RWPE1 (cell line): ENCODE results near the gene BORCS6.

Experiments used
- CTCF ChIA-PET: fragments of 350-600 bp; sonication (Branson Sonifier 250); formaldehyde crosslinking; extraction: SDS; loops from one replicate; lab custom pipeline; 2021; lab: Yijun Ruan, JAX
- POLR2A ChIA-PET: fragments of 400-600 bp; formaldehyde crosslinking; extraction: SDS; loops from one replicate; lab custom pipeline; 2020; ENCODE audit warnings: antibody characterized with exemption; ENCODE audit not compliant: low non-redundant PET; lab: Yijun Ruan, JAX
- DNase-seq: peaks from one replicate; pipeline ENCODE4 v3.0.0; 2012; ENCODE audit warnings: low spot score
- H3K27ac ChIP-seq: fragments of 450-650 bp; 2 replicates; pipeline ENCODE4 v1.5.1; 2017
- TF ChIP-seq, protein P1 (sequence below): fragments of 450-650 bp; conservative IDR thresholded peaks from 2 replicates; pipeline ENCODE4 v1.5.1; 2017; ENCODE audit warnings: low read depth, mild to moderate bottlenecking

The BORCS6 gene

DNA sequence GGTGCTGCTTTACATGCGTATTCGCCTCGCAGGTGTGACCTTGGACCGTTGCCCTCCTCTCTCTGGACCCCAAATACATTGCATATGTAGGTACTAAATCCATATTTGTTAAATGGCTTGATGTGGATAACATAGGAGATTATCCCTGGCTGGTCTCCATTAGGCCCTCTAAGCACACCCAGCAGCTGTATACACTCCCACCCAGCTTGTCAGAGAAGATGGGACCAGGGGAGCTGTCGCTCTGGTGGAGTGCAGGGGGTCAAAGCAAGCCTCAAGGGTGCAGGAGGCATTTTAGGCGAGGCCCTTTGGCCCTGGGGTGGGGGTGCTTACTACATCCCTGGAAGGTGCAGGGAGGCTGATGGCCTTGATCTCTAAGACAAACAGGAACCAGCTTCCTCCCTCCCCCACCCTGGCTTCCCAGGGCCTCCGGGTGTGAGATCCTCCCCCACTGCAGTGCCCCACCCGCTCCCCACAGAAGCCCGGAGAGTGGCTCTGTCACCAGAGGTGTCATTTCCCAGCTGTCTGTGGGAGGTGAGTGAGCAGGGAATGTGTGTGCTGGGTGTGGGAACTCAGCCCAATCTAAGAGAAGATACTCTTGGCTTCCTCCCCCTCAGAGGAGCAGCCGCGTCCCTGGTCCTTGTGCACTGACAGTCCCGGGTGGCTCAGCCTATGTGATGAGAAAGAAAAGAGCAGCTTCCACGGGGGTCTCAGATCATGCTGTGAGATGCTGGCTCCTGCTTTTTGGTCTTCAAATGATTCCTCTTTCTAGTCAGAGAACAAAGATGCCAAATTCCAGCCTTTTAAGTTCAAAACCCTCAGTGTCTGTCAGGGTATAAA lies 25.8 kb downstream of the BORCS6 start:
- no peak for DNase-seq
- TF ChIP-seq, protein P1, sequence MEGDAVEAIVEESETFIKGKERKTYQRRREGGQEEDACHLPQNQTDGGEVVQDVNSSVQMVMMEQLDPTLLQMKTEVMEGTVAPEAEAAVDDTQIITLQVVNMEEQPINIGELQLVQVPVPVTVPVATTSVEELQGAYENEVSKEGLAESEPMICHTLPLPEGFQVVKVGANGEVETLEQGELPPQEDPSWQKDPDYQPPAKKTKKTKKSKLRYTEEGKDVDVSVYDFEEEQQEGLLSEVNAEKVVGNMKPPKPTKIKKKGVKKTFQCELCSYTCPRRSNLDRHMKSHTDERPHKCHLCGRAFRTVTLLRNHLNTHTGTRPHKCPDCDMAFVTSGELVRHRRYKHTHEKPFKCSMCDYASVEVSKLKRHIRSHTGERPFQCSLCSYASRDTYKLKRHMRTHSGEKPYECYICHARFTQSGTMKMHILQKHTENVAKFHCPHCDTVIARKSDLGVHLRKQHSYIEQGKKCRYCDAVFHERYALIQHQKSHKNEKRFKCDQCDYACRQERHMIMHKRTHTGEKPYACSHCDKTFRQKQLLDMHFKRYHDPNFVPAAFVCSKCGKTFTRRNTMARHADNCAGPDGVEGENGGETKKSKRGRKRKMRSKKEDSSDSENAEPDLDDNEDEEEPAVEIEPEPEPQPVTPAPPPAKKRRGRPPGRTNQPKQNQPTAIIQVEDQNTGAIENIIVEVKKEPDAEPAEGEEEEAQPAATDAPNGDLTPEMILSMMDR, result no peak
- ChIA-PET POLR2A (interaction anchor here (0.6 to 1.0 kb wide), 2 partner anchors 9 kb away, joined by 3 to 4 read pairs; no protein-coding TSS in a partner anchor), CTCF (interaction anchor here (1.3 kb wide), 1 partner anchor 22 kb away, joined by 5 read pairs; no protein-coding TSS in a partner anchor)
- H3K27ac ChIP-seq, result peak overlapping the region; percentile 90

DNA sequence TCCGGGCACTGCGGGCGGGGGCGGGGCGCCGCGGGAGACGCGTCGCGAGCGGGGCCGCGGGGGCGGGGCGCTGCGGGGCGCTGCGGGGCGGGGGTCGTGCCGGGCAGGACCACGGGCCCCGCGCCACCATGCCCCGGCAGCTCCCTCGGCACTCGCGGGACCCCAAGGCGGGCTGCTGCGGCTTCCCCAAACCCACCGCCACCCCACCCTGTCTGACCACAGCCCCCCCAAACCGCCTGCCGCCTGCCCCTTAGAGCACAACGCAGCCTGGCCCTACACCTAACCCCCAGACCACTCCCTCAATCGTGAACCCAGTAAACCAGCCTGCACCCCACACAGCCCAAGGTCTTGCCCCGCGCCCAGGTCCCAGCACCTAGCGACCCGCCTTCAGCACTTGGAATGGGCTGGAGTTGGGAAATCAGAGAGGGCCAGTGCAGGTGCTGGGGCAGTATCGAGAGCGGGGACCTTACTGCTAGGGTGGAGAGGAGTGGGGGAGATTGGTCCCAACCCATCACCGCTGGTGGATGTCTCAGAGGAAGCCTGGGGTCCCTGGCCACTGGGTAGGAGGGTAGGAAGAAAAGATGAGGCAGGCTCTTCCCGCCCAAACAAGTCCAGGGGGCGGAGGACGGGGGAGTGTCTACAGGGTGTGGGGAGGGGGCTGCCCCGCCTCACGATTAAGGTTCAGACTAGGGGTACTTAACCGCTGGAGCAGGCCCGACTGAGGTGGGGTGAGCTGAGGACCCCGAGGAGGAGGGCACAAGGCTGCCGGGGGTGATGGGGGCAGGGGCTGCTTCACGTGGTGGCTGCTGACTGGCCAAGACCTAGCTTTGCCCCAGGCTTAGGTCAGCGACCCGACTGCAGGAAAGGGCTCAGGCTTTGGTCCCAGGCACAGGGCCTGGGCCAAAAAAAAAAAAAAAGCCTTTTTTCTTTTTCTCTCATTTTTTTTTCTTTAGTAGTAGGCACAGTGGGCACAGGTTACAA lies 26.7 kb downstream of the BORCS6 start:
- DNase-seq, result no peak
- peak overlapping the region; percentile 90 for H3K27ac ChIP-seq
- TF ChIP-seq, protein P1, result no peak
- ChIA-PET POLR2A (interaction anchor here (0.6 to 1.0 kb wide), 3 partner anchors 8 to 60 kb away, joined by 3 to 5 read pairs (median 4); no protein-coding TSS in a partner anchor), CTCF (interaction anchor here (1.3 kb wide), 1 partner anchor 23 kb away, joined by 5 read pairs; no protein-coding TSS in a partner anchor)

DNA sequence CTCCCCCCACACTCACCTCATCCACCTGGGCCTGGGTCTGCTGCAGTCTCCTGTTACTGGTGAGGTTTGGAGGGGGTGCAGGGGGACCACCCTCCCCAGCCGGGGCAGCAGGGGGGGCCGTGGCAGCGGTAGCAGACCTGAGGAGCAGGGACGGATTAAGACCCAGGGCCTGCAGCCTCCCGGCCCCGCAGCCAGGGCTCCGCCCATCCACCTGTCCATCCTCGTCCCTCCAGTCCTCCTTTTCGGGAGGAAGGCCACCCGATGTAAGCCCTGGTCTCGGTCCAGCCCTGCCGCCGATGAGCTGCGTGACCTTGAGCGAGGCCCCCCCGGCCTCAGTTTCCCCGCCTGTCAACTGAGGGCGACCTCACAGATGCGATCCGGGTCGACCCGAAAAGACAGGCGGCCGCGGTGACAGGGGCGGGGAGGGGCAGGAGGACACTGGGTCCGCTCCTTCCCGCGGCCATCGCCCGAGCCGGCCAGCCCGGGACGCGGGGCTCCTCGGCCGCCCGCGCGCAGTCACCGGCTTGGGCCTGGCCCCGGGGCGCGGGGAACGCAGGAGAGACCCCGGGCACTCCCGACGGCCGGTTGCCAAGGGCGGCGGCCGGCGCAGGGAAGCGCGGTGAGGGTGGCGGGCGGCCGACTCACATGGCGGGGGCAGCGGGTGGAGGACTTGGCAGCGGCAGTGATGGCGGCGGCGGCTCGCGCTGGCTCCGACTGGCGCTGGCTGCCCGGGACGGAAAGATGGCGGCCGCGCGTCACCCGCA lies 27.6 kb downstream of the BORCS6 start, which contains the start of gene VAMP2:
TSS of gene VAMP2 (minus strand) at position 716 of the 764 bp plus-strand sequence. CDS start at position 647, 69 bp downstream.
- POLR2A ChIA-PET, result no interaction called here
- peak within 1 kb of the TSS; percentile 90 for H3K27ac ChIP-seq
- TF ChIP-seq, protein P1, result no peak
- CTCF ChIA-PET, result no interaction called here
- DNase-seq, result peak; percentile 49

DNA sequence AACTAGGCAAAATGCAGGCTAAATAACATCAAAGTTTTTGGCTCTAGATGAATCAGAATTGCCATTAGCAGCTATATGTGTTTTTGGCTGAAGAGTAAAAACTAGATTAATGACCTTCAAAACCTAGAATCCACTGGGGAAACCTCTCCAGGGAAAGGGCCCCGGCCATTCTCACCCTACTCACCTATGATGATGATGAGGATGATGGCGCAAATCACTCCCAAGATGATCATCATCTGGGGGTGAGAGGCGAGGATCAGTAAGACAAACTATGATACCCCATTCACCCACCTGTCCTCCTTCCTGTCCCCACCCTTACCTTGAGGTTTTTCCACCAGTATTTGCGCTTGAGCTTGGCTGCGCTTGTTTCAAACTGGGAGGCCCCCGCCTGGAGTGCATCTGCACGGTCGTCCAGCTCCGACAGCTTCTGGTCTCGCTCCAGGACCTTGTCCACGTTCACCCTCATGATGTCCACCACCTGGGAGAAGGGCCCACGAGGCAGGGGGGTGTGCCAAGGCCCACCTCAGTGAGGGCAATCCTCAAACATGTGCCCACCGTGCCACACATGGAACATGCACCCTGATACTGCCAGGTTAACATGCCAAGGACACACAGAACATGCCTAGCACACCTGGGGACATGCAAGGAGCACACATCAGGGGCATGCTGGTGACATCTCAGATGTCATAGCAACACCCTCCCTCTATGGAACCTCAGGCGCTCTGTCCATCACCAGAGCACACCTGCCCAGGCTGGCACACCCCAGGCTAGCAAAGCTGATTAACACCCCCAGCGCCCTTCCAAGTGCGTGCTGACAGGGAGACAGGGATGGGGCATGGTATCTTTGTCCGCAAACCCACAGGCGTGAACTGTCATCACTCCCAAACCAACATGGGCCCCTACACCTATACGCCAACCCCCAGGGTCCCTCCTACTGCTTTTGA lies 28.4 kb downstream of the BORCS6 start:
- peak overlapping the region; percentile 90 for H3K27ac ChIP-seq
- ChIA-PET POLR2A (interaction anchor here (1.2 kb wide), 1 partner anchor 30 kb away, joined by 3 read pairs; no protein-coding TSS in a partner anchor), CTCF (interaction anchor here (0.7 kb wide), 1 partner anchor 15 kb away, joined by 3 read pairs; the partner anchor contains the start of gene TMEM107)
- no peak for DNase-seq
- TF ChIP-seq, protein P1, result no peak

DNA sequence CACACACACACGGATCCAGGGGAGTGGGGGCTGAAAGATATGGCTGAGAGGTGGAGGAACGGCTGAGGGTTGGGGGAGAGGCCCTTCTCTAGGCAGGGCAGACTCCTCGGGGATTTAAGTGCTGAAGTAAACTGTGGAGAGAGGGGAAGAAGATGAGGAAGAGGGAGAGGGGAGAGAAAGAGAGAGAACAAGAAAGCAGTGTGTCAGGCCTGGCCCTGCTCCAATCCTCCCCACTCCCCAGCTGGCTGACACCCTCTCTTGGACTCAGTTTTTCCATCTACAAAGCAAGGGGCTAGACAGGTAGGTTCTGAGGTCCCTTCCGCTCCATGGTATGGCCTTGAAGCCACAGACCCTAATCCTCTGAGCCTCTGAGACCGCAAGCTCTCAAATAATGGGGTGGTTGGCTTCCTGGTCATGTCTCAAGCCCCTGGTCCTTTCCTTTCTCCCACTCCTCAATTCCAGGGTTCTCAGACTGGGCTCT lies 29.2 kb downstream of the BORCS6 start:
- ChIA-PET POLR2A (interaction anchor here (1.2 kb wide), 1 partner anchor 29 kb away, joined by 3 read pairs; no protein-coding TSS in a partner anchor), CTCF (interaction anchor here (0.6 to 1.0 kb wide), 3 partner anchors 26 to 810 kb away, joined by 3 to 5 read pairs (median 4); no protein-coding TSS in a partner anchor)
- DNase-seq, result no peak
- H3K27ac ChIP-seq, result peak overlapping the region; percentile 90
- TF ChIP-seq, protein P1, result no peak
